GM19452 (cell line): ENCODE data around the gene MMP3.
"Not testable (repeated sequence)": the region's sequence is repeated elsewhere in the genome, so short reads cannot be mapped to it uniquely, and the experiment has no call there.

Source experiments
- ATAC-seq: cut with Tn5 transposase; IDR thresholded peaks from one replicate; pipeline ENCODE4 v1.9.1; 2021; ENCODE audit not compliant: unreplicated experiment

The MMP3 gene

DNA sequence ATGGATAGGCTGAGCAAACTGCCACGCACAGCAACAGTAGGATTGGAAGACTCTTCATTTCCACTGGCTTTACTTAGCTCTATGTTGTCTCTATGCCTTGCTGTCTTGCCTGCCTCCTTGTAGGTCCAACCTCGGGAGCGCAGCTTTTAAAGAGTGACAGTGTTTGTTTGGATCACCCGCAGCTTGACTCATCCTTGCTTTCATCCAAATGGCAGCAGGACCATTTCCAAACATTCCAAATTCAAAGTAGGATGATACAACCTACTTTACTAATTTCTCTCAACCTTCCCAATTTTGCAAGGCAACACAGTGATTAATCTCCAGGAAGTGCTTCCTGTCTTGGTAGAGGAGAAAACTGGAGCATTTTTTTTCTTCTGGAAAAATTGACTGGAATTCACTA is at the start of gene MMP3:
TSS of gene MMP3 (minus strand) at position 121 of the 400 bp plus-strand sequence. CDS start at position 58, 63 bp downstream.
- ATAC-seq = no peak

DNA sequence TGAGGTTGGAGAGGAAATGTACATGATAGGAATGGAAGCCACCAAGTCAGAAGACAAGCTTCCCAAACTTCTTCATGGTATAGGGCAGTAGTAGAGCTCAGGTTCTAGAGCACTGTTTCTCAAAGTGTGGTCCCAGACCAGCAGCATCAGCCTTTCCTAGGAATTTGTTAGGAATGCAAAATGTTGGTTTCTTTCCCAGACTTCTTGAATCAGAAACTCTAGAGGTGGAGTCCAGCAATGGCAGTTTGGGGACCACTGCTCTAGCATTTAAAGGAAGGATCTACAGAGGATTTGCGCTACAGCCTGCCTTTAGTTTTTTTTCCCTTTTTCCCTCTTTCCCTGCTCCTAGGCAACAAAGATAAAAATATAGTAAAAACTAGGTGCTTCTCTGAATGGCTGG is 48.3 kb upstream of the MMP3 start:
- no peak for ATAC-seq

DNA sequence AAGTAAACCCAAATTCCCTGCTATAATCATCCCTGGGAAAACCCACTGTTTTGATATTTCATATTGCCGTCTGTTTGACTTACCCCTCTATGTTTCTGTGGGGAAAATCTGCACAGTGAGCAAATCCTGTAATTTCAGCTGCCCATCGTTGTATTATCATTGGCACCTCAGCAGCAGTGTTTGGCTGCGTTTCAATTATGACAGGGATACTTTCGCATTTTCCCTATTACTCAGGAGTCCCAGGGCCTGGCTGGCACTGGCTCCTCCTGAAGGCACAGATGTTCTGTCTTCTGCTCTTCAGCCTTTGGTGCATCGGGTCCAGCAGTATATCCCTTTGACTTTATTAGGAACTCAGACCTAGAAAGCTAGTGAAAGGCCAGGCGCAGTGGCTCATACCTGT is 43.6 kb upstream of the MMP3 start:
- ATAC-seq = no peak

DNA sequence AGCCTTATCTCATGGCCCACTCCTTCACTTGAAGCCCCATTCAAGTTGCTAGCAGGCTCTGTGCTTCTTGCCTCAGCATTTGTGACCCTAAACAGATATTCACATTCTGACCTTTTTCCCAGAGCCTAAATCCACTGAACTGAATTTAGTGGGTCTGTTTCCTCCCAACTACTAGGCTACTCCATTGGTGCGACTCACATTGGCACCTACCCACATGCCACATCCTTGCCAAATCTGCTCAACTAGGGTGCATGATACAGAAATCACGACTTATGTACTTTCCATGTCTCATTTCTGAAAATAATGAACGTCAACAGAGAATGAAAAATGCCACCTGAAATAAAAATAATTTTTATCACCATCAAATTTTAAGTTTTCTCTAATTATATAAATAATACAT is 39.7 kb upstream of the MMP3 start:
- ATAC-seq = no peak

DNA sequence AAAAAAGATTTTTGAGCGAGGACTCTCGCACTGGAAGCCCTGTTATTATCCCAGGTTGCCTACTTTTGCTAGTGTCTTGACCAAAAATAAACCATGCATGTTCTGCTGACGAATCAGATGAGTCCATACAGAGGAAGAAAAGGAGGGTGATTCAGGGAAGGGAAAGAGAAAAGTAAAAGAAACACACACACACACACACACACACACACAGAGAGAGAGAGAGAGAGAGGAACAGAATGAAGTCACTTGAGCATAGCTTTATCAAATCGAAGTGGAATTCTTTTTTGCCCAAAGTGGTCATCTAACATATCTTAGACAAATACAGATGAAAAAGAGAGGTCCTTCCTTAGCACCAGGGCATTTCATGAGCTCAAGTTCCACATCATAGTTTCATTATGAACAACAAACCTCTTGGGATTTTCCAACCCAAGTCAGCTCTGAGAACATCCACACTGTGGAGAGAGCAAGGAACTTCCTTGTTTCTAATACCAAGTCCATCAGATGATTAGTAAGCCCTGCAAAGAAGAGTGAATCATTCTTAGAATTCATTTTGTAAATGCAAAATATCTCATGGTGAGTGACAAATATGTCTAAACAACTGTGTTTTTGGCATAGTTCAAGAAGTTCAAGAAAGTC is 39.1 kb upstream of the MMP3 start:
- ATAC-seq = peak; percentile 73

DNA sequence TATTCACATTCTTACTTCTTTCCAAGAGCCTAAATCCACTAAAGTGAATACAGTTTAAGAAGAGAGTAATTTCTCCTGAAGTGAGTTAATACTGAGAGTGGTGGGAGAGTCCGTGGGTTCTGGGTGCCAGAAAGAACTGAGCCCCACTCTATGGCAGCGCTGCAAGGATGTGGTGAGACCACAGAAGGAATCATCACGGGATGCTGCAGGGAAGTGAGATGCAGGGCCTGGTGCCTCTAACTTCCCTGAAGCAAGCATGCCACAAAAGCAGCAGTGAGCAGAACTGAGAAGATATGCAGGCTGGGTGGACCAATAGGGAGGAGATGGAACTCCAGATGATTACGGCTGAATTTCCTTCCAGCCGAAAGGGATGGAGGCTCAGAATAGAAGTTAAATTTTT is 36.4 kb upstream of the MMP3 start:
- no peak for ATAC-seq

DNA sequence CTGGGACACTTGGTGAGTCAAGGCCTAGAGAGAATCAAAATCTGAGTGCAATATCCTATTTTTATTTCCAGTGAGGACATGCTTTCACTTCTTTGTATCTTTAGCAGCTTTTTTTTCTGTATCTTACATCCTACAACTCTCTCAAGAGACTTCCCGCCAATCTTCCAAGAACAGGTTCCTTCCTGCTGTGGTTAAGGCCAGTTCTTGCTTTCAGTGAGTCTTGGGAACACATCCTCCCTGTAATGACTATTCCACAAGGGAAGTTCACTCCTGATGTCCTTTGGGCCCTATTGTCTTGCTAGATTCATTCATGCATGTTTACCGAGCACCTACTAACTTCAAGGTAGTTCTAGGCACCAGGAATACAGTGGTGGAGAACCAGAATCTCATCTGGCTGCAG is 35.2 kb upstream of the MMP3 start:
- no peak for ATAC-seq

DNA sequence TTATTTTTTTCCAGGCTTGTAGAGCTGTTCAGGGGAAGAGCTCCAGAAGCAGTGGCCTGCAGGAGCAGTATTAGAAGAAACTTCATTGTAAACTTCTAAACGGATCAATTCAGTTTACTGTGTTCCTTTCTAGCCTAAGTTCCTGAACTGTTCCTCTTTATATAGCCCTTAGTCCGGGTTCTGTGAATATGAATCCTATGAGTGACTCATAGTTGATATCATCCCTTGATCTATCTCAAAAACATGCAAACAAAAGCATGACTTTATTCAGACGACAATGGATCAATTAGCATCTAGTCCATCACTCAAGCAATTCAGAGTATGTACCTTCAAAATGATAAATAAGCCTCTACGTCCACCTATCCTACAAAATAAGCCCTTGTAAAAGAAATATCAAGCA is 31.4 kb upstream of the MMP3 start, which contains the start of gene MMP12:
TSS of gene MMP12 (minus strand) at position 131 of the 400 bp plus-strand sequence. CDS start at position 86, 45 bp downstream.
- ATAC-seq = no peak

DNA sequence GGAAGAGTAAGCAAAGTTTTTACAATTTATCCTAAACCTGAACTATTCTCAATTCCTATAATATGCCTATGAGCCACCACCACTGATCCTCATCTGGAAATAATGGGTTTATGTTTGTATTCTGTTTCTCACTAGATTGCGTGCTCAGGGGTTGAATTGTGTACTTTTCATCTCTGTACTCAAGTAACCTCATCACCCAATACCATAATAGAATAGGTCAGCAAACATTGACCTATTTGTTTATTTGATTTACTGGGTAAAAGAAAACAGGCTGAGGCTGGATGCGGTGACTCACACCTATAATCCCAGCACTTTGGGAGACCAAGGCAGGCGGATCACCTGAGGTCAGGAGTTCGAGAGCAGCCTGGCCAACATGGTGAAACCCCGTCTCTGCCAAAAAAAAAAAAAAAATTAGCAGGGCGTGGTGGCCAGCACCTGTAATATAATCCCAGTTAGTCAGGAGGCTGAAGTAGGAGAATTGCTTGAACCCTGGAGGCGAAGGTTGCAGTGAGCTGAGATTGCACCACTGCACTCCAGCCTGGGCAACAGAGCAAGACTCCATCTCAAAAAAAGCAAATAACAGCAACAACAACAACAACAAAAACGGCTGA is 26.1 kb upstream of the MMP3 start:
- ATAC-seq = not testable (repeated sequence)

DNA sequence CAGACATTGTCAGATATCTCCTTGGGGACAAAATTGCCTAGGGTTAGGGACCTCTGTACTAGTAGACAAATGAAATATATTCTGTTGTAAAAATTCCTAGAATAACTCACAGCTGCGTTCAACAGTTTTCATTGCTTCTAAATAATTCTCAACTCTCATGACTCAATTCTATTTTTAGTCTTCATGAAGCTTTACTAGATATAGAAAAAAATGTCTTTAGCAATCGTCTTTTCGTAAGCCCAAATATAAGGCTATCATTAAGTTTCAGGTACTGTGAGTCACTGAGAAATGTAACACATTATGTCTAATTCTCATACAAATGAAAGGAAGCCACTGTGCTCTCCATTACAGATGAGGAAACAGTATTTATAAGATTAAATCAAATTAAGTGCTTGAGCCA is 24.9 kb upstream of the MMP3 start:
- no peak for ATAC-seq

DNA sequence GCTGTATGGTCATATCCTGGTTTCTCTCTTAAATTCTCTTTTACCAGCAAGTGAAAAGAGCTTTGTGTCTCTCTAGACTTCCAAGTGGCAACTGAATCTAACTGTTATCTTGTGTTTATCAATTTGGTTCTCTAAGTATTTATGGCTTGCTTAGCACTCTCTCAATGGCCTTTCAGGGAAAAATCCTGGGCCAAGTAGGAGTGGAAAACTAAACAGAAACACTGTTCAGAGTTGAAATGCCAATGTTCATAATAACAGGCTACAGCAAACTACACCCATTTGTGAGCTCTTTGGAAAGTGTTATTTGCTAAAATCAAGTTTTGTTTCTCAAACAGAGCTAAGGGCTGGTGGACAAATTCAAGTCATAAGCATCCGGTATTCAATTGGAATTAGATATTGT is 21.3 kb upstream of the MMP3 start:
- no peak for ATAC-seq

DNA sequence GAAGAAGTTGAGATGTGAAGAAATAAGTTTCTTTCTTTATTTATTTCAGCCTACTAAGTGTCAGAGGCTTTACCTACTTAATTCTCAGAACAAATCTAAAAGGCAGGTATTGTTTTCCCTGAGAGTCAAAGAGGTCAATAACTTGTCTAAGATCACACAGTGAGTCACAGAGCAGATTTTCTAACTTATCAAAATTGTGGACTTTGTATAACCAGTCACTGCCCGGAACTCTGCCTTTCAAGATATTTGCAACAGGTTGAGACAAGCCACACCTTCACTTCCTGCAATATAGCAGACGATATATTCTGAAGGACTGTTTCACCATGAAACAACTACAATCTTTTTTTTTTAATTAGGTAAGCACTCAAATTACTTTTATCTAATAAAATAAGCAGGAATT is 10.5 kb upstream of the MMP3 start:
- ATAC-seq = no peak

DNA sequence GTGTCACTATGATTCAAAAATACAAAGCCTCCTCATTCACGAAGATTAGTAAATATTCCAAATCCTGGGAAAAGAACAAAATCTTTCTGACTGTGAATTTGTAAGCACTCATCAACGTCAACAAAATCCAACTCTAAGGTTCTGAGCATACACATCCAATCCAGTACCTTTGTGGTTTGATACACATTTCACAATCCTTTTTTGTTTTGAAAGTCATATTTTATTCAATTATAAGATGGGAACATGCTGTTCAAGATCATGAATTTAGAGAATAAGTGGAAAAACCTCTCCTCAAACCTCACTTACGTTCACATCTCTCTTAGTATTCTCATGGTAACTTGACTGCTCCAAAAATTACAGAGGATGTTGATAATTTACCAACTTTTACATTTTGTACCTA is 9.6 kb upstream of the MMP3 start:
- no peak for ATAC-seq

DNA sequence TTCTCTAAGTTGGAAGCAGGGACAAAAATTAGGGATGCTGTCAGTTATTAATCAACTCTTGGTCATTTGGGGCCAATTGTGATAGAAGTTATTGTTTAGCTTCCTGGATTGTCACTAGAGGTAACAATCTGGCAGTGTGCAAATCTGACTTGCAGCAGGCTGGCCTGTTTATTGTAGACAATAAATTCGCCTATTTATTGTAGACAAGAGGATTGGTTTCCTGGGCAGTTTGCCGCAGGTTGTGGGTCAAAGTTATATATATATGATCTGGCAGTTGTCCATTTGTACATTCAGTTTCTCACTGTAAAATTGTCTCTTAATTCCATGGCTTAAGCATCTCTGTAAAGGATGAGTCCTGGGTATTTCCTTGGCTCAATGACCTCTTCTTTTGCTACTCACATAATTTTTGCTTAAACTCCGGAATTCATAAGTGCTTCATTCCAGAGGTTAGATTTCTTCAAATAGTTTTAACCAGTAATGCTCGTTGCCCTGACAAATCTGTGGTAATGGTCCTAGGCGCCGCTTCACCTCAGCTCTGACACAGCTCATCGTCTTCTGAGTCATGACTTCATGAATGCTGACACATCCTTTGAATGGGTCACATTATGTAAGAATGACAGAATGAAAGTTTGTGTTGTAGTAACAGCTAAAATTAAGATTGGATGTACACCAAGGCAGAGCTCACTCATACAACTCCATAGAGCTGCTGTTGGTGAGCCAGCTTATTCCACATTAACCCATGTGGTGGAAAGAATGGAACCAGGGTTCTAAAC is 7.8 kb upstream of the MMP3 start:
- no peak for ATAC-seq

DNA sequence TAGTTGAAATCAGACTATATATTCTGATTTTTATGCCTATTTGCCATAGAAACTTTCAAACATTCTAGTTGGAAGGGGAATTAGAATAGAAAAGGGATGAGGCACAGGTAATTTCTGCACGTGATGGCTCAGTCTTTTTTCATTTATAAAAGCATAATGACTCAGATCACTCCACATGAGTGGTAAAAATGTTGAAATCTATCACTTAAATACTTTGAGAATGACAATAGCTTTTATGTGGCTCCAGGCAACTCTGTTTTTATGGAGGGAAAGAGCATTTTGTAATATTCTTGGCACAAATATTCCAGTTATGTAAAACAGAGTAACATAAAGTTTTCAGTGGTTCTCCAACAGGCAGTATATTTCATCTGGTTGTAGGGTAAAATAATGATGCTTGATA is 5.9 kb upstream of the MMP3 start:
- ATAC-seq = no peak

DNA sequence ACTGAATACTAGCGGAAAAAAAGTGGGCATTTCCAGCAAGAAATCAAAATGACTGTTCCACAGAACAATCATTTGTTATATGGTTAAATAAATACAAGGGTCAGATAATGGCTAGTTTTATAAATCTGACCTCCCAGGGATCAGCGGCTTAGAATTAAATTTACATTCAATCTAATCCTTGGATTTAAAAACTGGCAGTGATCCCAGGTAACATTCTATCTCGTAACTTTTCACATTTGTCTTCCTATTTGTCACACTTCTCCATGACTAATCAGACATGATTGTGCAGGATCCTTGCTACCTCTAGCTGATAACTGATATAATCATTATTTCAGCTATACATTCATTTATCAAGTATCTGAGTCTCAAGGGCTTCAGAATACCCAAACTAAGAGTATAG is 2.9 kb upstream of the MMP3 start:
- ATAC-seq = no peak

DNA sequence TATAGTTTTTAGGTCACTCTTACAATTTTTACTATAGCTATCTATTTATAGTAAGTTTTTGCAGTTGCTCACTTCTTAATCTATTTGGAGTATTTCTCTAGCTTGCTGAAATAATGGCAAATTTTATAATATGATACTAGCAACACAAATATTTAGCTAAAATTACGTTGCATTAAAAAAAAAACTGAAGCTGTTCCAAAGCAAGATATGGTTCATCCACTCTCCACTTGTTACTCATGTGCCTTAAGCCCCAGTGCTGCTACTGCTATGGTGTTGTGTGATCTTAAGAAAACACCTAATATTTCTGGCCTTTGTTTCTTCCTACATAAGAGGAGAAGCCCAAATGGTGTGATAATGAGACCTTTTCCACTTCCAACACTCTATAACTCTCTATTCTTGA is 479 bp downstream of the MMP3 start:
- ATAC-seq = no peak

DNA sequence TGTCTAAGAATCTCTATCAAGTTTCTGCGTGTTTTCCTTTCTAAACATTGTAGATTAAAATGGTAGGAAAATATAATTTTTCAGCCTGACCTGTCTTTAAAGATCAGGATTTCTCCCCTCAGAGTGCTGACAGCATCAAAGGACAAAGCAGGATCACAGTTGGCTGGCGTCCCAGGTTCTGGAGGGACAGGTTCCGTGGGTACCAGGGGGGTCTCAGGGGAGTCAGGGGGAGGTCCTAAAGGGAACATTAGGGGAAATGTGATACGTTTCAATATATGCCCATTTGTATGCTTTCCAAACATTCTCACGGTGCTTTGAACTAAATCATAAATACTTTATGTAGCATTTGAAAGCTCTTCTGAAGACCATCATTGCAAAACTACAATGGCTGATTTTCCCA is 3.4 kb downstream of the MMP3 start:
- no peak for ATAC-seq

DNA sequence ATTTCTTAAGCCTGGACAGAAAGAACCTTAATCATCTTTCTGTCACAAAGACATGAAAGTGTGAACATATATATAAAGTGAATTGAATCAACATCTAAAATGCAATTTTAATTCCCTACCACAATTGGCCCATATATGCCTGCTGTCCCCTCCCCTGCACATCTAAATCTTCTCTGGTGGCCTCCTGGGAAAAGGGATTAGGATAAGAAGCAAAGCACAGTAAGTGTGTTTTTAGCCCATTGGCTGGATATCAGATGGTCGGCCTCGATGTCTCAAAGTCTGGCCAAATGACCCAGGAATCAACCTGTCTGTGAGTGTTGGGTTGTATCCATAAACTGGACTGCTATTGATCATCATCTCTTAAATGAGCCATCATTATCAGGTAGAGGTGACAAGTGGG is 5.8 kb downstream of the MMP3 start:
- no peak for ATAC-seq

DNA sequence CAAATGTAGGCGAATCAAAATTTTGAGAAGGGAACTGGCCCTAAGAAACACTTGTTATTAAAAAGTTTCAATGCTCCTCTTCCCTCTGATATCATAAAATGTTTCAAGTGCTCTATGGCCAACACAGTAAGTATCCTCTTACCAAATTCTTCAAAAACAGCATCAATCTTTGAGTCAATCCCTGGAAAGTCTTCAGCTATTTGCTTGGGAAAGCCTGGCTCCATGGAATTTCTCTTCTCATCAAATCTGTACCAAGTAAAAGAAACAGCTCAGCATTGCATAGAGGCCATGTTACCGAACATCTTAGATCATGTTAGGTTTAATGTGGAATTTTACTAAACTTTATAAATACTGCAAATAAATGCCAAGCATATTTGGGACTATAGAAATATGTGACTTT is 6.3 kb downstream of the MMP3 start:
- ATAC-seq = no peak

DNA sequence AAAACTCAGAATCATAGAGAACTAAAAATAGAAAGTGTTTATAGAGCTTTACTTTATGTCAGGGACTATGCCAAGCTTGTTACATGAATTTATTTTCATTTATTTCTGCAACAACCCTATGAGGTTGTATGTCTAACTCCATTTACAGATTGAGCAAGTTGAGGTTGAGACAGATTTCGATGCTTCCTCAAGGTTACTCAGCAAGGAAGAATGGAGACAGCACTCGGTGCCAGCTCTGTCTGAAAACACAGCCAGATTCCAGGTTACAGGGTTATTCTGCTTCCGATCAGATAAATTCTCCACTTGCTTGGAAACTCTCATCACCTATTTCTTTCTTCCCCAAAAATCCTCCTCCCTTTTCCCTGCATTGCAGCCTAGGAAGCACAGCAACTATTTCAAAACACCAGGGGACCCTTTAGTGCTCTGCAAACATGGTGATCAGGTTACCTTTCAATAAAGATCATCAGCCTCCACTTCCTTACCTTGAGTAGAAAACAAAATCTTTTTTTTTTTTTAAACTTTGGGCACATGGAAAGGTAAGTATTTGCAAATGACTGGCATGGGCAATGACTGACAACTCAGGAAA is 7.0 kb downstream of the MMP3 start:
- no peak for ATAC-seq

DNA sequence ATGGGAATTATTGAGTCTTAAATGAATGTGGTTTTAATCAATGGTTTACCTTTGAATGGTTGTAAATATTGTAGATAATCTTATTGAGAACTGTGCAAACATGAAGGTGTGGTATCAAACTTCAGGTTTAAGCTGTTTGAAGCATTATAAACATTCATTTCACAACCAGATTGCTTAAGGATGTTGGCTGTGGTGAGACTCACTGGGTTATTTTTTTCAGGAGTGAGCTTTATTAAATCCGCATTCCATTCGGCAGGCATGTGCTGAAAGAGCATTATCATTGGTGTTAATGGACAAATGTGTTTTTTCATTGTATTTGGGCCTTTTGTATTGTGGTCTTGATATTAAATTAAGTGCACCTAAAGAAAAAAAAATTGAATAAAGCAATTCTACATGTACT is 9.7 kb downstream of the MMP3 start:
- ATAC-seq = no peak
